SU-DHL-6 (cell line): Measurements from ENCODE around the gene SCAMP3.
"Not testable (repeated sequence)": the region's sequence is repeated elsewhere in the genome, so short reads cannot be mapped to it uniquely, and the experiment has no call there.

Source experiments
- EZH2phosphoT487 ChIP-seq: fragments of 200-600 bp; sonication (generic), shearing (Covaris generic); conservative IDR thresholded peaks from 2 replicates; pipeline ENCODE4 v1.6.1; 2018; ENCODE audit warnings: mild to moderate bottlenecking, antibody characterized with exemption, low read length, moderate library complexity, mixed read lengths
- TF ChIP-seq, protein P1 (sequence below): fragments of 200-600 bp; sonication (generic); IDR thresholded peaks from one replicate; pipeline ENCODE4 v1.5.1; 2017; ENCODE audit warnings: antibody characterized with exemption, mild to moderate bottlenecking, low read length, moderate library complexity; ENCODE audit not compliant: insufficient read depth, poor library complexity, severe bottlenecking

GRCh38 chr1:155231302-155231701 lies 30.9 kb downstream of the SCAMP3 start:
- TF ChIP-seq, protein P1, sequence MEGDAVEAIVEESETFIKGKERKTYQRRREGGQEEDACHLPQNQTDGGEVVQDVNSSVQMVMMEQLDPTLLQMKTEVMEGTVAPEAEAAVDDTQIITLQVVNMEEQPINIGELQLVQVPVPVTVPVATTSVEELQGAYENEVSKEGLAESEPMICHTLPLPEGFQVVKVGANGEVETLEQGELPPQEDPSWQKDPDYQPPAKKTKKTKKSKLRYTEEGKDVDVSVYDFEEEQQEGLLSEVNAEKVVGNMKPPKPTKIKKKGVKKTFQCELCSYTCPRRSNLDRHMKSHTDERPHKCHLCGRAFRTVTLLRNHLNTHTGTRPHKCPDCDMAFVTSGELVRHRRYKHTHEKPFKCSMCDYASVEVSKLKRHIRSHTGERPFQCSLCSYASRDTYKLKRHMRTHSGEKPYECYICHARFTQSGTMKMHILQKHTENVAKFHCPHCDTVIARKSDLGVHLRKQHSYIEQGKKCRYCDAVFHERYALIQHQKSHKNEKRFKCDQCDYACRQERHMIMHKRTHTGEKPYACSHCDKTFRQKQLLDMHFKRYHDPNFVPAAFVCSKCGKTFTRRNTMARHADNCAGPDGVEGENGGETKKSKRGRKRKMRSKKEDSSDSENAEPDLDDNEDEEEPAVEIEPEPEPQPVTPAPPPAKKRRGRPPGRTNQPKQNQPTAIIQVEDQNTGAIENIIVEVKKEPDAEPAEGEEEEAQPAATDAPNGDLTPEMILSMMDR, result not testable (repeated sequence)
- not testable (repeated sequence) for TF ChIP-seq EZH2phosphoT487
